GM21737 (cell line): ENCODE measurements around the gene MSRB3.

Experiments used
- ATAC-seq: cut with Tn5 transposase; IDR thresholded peaks from one replicate; pipeline ENCODE4 v1.9.1; 2021; ENCODE audit warnings: mild to moderate bottlenecking, moderate library complexity; ENCODE audit not compliant: unreplicated experiment

Gene MSRB3

DNA sequence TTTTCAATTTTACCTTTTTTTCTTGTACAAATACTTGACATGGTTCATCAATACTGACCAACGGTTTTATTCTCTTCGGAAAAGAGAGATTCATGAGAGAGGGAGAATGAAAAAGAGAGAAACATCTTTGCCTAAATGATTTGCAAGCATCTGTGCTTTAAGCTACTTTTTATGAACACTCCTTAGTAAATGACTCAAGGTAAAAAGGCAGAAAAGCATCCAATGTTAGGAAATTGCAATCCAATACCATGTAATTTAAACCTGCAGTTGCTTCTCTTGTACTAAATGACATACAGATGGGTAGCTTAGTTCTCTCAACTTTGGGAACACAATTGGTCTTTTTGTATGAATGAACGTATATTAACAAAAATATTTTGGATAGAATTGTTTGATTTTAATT, 46.1 kb downstream of the MSRB3 start:
- no peak for ATAC-seq

DNA sequence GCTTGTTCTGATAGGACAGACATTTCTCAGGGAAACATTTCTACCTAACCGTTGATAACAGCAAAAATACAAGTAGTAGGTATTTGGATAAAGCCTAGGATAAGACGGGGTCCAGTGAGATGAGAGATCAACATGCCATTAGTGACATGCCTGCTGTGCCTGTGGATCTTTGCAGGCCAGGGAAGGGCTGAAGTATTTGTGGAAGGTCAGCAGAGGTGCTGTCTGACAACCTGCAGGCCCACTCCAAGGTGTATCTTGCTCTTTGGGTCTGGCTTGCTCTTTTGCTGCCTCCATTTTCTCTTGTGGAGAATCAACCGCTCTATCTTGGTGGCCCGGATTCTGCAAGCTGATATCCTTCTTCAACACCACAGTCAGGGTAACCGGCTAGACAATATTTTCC, 46.7 kb downstream of the MSRB3 start:
- no peak for ATAC-seq

DNA sequence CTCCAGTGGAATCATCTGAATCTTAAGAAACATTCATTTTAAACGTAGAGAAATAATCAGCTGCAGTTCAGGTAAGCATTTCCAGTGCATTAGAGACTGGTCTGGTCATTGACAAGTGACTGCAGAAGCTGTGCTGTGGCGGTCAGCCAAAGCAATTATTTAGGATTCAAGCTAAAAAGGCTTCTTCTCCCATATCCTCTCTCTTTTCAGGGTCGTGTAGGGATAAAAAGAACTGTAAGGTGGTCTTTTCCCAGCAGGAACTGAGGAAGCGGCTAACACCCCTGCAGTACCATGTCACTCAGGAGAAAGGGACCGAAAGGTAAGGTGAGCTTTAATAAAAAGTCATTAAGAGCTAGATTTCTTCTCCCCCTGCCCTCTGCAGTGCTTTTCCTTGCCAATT, 48.1 kb downstream of the MSRB3 start:
- ATAC-seq, result no peak

DNA sequence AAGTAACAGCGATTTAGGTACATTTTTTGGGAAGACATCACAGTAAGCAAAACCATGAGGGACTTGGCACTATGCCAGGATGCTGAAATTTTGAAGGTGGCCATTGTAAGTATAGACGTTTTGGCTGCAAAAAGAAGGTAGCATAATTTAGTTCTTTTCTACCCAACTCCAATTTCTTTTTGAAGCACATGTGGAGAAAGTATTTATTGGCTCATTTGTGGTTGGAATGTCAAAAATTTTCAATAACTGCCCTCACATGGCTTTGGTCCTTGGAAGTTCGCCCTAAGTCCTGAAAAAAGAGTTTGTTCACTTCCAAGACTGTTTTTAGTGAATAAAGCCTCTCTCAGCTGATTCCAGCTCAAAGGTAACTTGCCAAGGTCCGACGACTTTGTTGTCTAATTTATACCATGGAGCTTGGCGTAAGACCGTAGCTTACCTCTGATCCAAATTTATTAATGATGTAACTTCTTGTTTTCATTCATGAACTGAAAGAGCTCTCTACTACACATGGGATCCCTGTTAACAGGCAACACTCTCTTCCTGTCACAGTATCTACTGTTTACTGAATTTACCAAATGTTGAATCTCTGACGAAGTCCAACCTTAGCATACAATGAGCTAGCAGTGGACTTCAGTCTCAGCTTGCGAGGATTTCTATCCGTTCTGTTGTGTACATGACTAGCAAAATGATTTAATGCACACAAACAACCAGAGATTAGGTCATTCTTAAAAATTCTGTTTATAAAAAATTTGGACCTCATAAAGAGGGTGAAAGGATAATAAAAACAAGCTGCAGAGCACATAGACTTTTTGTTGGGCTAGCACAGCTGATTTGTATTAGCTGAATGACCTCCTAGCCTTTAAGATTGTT, 49.0 kb downstream of the MSRB3 start:
- no peak for ATAC-seq

DNA sequence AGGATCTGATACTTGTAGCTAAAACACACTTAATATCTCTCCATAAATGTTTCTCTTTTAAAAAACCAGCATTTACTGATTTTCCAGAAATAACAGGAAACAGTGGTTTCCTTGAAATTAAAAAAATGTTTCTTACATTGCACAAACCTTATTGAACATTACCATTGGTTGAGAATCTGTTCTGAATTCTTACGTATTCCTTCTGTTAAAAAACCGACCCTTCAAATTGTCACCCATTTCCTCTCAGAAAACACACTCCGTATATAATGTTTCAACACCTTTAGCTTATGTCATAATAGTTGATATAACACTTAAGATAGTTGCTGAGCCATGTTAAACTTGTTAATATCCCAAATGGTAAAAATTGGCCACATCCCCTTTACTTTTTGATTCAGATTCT, 51.2 kb downstream of the MSRB3 start:
- ATAC-seq, result no peak

DNA sequence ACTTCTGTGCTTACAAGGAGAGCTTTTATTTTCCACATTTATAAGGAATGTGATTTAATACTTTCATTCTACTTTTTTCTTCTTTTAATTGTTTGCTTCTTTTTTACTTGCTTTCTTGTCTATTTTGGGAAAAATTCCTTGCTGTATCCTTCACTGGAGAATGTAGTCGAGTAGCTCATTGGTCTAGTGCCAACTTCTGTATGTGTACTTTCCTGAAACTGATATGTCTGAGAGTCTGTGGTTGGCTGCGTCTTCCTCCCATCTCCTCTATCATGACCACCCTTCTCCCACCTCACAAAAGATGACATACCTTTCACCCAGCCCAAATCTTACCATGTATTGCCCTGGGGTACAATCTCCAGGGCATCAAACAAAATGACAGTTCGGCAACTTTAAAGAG, 51.8 kb downstream of the MSRB3 start:
- no peak for ATAC-seq

DNA sequence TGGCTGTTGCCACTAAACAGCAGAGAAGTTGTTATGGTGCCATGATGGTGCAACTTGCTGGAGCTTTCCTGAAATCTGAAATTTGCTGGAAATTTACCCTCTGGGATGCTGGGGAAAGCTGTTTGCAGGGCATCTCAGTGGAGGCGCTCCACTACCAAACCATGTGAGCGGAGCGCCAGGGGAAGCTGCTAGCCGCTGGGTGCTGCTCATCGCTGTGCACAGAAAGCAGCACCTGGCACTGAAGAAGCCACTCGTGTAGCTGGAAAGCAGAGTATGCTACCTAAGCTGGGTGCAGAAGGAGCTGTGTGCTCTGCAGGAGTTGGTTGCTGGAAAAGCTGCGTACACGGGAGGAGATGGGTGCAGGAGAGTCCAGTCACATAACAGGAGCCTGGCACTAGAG, 53.0 kb downstream of the MSRB3 start:
- ATAC-seq, result no peak

DNA sequence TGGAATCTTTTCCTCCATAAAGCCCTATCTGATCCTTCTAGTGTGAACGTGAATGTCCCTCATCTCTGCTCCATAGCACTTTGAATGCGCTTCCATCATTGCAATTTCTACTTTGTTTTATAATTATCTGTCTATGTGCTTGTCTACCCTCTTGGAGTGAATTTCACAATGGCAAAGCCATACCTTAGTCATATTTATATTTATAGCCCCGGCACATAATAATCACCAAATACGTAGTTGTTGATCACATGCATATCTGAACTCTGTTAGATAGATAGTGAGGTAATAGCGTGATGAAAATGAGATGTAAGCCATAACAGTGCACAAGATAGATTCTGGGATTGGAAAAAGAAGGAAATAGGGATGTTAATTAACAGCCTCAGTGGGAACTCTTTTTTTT, 55.2 kb downstream of the MSRB3 start:
- no peak for ATAC-seq

DNA sequence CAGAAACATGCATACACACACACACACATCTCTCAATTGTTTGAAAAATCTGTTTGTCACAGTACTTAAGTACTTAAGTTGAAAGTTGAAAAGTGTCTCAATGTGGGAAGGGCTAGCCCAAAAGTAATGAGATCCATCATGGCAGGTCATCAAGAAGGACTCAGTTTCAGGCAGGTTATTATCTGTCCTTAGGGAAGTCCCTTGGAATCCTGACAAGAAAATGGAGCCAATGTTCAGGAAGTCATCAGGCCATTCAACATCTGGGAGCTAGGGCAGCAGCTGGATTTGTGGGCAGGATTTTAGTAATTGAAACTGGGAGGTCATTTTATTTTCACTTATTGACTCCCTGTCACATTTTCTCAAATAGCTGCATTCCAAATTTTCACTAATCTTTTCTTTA, 56.0 kb downstream of the MSRB3 start:
- no peak for ATAC-seq

DNA sequence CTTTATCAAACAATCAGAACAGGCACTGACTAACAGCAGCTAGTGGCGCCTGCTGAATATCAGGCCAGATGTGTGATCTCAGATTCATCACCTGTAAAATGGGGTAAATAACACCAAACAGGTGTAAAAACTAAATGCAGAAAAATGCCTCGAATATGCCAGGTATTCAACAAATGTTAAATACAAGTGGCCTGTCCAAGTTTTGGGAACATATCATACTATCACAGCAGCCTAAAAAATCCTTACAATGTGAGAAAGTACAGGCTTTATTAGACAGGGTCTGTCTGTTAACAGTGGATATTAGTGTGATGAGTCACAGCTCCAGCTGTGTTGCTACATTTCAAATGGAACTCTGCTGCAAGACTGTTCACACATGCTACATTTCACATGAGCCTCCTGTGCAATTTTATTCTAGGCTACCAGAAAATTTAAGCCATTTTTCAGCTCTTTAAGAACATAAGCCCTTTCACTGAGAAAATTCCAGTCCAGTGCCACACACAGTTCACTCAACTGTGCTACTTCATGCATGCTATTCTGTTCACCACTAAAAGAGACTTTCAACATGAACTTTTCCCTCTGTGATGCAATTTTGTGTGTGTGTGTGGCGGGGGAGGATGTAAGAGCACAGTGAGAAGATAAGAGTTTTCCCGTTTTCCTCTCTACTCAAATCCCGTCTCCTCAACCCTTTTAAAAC, 56.7 kb downstream of the MSRB3 start:
- no peak for ATAC-seq

DNA sequence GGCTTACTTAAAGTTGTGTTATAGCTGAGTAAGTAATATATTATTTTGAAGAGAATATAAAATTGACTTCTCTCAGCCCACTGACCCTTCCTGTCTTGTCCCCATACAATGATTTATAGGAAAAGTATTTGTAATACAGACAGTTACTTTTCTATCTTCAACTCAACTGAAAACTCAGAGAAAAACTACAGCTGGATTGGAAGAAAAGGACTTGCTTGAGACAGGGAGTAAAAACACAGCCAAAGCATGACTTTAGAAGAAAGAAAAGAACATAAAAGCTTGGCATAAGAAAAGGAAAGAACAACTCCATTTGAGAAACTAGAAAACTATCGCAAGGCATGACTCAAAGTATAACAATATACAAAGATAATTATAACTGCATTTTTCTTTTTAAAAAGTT, 57.5 kb downstream of the MSRB3 start:
- no peak for ATAC-seq

DNA sequence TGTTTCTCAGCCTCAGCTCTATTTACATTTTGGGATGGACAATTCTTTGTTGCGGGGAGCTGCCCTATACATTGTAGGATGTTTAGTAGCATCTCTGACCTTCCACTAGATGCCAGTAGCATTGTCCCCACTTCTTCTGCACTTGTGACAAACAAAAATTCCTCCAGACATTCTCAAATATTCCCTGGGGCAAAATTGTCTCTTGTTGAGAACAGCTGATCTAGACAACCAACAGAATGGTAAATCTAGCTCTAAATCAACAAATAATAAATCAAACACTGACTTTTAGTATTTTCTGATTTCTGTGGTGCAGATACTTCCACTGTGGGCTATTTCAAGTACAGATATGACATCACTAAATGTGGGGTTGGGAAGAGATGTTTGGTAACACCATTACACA, 60.7 kb downstream of the MSRB3 start:
- no peak for ATAC-seq

DNA sequence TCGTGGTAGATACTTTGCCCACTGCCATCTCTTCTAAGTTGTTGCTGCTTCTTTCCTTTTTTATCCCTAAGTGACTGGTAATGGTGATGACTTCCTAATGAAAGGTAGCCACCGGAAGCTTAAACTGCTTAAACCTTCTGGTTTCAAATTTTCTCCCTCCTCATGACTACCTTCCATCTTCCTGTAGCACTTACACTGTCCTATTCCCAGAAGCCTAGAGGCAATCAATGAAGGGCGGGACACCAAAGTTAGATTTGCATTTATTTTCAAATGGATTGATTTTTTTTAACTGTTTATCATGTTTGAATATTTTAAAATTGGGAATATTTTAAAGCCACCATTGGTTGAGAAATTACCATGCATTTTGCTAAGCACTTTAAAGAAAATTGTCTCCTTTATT, 64.7 kb downstream of the MSRB3 start:
- ATAC-seq, result no peak

DNA sequence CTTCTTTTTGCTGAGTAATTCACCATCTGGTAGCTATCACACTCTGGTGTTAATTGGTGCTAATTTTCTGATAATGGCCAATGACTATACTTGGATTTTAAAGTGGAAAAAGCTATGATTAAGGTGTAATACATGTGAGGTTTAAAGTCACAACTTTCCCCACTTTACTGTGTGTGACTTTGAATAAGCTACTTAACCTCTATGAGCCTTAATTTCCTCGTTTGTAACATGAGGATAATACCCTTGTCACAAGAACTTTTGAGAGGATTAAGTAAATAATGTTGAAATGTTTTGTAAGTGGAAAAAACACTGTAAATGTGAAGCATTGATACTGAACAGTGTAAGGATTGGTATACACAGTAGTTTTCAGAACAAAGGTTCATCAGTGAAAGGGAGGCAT, 65.3 kb downstream of the MSRB3 start:
- no peak for ATAC-seq

DNA sequence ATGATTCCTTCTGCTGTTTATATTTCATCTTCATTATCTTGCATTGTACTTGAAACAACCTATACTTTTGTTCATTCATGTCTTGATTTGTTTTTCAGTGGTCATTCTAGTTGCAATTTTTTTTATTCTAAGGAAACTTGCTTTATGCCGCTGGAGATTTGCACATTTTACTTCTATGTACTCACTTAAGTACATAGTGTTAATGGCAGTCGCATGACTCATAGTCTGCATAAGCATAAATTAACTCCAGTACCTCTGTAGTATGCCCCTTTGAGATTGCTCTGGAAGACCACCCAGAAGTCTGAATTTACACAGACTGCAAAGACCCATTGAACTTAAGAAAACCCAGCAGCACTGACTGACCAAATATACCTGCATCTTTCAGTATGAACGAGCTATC, 77.0 kb downstream of the MSRB3 start:
- no peak for ATAC-seq

DNA sequence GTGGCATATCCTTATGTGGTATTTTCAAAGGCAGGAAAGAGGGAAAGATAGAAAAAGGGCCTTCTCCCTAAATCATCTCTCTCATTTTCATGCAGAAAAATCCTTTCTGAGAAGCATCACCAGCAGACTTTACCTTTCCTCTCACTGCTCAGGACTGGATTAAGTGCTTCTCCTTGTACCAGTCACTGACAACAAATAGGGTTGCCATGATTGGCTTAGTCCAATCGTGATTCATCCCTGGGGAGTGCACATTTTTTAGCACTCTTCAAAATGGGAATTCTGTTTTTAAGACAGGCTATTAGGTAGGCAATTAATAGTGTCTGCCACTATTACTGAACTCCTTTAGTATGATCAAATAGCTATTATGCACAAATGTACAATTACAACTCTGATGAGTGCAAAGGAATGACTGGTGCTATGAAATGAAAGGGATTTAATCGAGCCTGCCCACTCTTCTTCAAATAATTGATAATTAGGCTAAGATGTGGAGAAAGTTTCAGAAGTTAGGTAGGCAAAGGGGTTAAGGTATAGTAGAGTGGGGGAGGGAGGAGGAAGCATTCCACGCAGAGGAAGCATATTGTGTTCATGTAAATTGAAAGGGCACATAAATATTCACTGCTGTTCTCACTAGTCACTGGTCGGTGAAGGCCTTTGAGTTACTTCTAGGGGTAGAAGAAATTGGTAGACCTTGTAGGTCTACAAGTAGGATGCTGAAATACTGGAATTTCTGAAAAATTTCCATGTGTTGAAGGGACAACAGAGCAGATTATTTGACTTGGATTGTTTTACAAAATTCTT, 84.0 kb downstream of the MSRB3 start:
- no peak for ATAC-seq

DNA sequence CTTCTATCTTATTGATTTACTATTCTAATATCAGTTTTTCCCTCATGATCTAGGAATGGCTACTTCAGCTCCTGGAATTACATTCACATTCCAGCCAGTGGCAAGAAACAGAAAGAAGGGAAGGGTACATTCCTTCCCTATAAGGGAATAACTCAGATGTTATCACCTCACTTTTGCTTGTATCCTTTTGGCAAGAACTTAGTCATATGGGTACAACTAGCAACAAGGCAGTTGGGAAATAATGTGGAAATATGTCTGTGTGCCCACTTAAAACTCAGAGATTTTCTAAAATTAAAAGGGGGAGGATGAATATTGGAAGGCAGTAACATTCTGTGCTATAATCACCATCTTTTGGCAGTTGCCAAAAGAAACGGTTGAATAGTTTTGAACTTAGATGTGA, 85.6 kb downstream of the MSRB3 start:
- ATAC-seq, result no peak

DNA sequence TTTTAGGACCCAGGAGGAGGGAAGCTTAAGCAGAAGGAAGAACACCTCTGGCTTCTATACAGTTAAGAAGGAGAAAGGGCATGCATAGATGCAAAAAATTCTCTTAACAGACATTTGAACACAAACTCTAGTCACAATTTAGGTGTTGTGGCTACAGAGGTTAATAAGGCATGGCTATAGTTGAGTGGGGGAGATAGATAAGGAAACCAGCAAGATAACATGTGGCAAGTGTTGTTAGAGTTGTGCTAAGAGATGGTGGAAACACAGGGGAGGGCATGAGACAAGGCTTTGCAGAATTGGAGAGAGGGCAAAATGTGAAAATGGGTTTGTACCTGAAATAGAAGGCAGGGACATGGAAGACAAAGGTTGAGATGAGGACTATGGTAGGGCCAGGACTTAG, 88.9 kb downstream of the MSRB3 start:
- no peak for ATAC-seq

DNA sequence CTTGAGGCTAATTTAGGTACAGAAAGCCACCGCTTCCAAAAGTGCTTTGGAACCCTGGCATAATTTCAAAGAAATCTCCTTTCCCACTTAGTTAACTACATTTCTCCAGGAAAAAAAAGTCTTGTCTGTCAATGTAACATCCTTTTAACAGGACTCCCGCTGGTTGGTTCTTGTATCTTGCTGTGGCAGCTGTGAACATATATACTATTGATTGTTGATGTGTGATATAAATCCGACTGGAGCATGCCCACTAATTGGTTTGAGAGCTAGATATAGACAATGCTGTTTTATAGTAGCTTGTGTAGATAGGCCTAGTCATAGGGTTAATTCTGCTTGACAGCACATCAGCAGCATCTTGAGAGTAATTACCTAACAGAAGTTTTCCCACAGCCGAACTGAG, 89.6 kb downstream of the MSRB3 start:
- no peak for ATAC-seq

DNA sequence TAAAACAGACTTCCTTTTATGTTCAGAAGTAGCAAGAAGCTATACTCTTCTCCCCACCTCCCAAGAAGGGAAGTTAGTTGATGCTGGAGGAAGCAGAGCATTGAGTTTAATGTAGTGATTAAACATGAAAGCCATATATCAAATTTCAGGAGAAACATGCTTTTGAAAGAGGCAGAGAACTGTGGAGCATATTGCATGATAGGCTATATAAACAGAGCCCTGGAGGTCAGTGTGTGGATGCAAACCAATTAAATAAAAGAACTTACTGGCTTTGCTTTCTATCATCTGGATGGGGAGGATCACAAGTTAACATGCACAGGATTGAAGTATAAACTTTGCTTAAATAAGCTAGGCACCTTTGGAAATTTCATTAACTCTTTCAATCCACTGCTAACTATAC, 94.1 kb downstream of the MSRB3 start:
- ATAC-seq, result no peak

DNA sequence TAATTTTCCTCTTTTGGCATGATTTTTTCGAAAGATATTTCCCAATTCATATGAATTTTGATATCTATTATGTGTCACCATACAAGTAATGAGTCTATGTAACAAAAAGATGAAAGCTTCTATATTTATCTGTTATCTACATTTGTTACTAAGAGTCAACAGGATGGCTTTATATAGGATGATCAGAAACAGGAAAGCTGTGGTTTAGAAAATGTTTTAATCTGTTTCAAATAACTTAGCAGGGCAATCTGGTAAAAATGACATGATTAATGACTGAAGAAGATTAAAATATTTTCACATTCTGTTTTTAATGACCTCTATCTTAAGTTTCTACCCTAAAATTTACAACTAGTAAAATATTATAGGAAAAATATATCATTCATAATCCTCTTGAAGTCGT, 105.8 kb downstream of the MSRB3 start:
- ATAC-seq, result no peak

DNA sequence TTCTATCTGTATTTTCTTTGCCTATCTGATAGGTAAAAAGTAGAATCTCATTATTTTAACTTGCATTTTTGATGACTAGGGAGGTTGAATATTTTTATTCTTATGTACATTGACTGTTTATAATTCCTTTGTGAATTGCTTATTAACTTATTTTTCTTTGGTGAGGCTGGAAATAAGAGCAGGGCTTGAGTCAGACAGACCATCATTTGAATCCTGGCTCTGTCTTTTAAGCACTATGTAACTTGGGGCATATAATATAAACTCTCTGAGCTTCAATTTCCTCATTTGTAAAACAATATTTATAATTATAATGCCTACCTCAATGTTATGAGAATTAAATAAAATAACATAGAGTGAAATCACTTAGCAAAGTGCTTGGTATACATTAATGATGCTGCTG, 108.9 kb downstream of the MSRB3 start:
- ATAC-seq, result no peak
